ENCODE results near the gene RBM42.
"Not testable (repeated sequence)": the region's sequence is repeated elsewhere in the genome, so short reads cannot be mapped to it uniquely, and the experiment has no call there.

RBM42 gene, protein sequence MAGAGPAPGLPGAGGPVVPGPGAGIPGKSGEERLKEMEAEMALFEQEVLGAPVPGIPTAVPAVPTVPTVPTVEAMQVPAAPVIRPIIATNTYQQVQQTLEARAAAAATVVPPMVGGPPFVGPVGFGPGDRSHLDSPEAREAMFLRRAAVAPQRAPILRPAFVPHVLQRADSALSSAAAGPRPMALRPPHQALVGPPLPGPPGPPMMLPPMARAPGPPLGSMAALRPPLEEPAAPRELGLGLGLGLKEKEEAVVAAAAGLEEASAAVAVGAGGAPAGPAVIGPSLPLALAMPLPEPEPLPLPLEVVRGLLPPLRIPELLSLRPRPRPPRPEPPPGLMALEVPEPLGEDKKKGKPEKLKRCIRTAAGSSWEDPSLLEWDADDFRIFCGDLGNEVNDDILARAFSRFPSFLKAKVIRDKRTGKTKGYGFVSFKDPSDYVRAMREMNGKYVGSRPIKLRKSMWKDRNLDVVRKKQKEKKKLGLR

DNA sequence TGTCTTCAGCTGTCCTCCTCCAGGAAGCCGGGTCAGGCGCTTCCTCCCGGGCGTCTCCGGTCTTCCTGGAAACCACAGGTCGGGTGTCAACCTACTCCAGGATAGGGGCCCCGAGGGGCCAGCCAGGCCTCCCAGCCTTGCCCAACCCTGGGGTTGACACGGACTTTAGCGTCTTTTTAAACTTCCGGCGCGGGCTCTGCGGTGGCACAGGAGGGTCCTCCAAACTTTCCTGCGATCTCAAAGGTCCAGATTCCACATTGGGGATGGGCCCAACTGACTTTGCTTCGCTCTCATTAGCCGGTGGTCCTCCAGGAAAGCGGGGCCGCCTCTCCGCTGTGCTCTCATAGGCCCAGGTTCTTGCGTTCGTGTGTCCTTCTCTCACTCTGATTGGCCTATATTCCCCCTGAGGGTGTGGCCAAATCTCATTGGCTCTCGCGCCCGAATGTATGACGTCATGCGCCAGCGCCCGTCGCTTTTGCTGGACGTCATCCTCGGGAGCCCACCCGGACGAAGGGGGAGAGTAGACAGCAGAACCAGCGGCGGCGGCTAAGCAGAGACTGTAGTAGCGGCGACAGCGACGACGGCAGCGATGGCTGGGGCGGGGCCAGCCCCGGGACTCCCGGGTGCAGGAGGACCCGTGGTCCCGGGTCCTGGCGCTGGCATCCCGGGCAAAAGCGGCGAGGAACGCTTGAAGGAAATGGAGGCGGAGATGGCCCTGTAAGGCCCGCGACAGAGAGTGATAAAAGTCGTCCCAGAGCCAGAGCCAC lies at the start of gene RBM42:
TSS of gene RBM42 (plus strand) at position 472 of the 767 bp plus-strand sequence. CDS start at position 590, 118 bp downstream.
- peak; percentile 99 for DNase-seq

GRCh38 chr19:35582760-35583159 lies 46.1 kb upstream of the RBM42 start:
- no peak for DNase-seq

GRCh38 chr19:35585848-35586247 lies 43.0 kb upstream of the RBM42 start, which contains the start of gene PMIS2:
PMIS2 (plus strand) TSS chr19:35586173; CDS start chr19:35586260, 87 bp downstream.
- no peak for DNase-seq

DNA sequence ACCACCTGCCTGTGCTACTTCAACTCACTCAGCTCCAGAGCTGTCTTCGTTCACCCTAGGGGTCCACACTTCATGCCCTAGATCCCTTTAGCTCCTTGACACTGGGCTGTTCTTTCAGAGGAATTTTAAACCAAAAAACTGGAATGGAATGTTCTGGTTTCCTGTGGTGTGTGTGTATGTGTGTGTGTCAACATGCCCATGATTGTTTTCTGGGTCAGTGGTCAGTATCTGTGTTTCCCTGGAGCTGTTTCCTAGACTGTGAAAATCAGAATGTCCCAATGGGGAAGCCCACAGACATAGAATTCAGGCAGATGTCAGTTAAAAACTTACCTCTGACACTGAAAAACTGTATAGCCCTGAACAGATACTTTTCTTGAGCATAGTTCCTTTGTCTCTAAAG lies 41.5 kb upstream of the RBM42 start:
- DNase-seq = no peak

- DNase-seq = no peak
These were observed 38.0 kb upstream of the RBM42 start for GRCh38 chr19:35590875-35591274.

DNA sequence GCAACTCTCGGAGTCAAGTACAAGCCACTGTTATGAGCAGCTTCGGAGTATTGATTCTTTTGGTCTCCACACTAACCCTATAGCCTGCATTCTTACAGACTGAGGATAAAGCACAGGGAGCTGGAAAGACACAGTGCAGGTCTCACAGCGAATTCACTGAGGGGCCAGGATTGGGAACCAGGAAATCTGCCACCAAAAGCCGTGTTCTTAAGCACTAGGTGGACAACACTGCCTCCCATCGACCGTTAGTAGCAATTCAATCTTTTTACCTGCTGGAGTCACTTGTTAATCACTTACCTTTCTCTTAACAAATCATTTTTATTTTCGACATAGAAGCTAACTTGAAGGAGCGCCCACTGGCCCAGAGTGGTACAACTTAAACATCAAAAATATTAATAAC lies 36.6 kb upstream of the RBM42 start:
- DNase-seq = no peak

DNA sequence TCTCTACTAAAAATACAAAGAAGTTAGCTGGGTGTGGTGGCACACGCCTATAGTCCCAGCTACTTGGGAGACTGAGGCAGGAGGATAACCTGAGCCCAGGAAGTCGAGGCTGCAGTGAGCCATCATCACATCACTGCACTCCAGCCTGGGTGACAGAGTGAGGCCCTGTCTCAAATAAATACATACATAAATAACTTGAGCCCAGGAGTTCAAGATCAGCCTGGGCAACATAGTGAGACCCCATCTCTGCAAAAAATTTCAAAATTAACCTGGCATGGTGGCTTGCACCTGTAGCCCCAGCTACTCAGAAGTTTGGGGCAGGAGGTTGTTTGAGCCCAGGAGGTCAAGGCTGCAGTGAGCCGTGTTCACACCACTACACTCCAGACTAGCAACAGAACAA lies 33.8 kb upstream of the RBM42 start:
- not testable (repeated sequence) for DNase-seq

DNA sequence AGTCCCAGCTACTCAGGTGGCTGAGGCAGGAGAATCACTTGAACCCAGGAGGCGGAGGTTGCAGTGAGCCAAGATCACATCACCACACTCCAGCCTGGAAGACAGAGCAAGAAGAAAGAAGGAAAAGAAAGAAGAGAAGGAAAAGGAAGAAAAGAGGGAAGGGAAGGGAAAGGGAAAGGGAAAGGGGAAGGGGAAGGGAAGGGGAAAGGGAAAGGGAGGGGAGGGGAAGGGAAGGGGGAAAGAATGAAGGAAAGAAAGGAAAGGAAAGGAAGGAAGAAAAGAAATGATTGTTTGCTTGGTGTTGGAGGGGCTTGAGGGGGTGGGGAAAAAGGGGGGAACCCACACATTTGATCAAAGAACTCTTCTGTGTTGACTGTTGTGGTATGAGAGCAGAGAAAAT lies 32.9 kb upstream of the RBM42 start:
- no peak for DNase-seq

DNA sequence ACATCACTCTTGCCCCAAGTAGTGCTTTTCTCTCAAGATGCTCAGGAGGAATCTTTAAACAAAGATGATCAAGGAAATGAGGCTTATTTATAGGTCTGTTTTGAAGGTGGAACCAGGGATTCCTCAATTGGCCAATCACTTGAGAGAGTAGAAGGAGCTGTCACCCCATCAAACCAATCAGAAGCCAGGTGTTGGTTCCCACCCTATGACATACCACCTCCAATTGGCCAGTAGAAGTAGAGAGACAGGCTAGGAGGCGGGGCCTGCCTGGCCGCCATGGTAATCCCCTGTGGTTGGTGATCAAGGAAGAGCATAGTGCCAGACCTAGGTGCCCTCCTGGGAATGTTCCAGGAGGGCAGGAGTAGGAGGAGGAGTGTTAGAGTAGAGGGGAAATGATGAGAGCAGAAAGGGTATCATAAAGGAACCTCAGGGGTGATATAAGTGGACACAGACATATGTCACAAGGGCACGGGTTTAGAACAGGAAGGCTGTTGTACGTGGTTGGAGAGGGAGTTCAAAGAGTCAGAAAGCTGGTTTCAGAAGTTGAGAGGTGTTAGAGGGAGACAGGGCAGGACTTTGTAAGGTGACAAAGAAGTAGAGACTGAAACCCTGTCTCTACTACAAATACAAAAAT lies 32.4 kb upstream of the RBM42 start:
- no peak for DNase-seq

GRCh38 chr19:35601971-35602370 lies 26.9 kb upstream of the RBM42 start:
- no peak for DNase-seq

GRCh38 chr19:35604436-35604835 lies 24.4 kb upstream of the RBM42 start:
- DNase-seq = not testable (repeated sequence)

DNA sequence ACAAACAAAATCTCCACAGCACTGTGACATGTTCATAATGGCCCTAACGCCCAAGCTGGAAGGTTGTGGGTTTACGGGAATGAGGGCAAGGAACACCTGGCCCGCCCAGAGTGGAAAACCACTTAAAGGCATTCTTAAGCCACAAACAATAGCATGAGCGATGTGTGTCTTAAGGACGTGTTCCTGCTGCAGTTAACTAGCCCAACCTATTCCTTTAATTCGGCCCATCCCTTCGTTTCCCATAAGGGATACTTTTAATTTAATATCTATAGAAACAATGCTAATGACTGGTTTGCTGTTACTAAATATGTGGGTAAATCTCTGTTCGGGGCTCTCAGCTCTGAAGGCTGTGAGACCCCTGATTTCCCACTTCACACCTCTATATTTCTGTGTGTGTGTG lies 21.7 kb upstream of the RBM42 start:
- DNase-seq = not testable (repeated sequence)

DNA sequence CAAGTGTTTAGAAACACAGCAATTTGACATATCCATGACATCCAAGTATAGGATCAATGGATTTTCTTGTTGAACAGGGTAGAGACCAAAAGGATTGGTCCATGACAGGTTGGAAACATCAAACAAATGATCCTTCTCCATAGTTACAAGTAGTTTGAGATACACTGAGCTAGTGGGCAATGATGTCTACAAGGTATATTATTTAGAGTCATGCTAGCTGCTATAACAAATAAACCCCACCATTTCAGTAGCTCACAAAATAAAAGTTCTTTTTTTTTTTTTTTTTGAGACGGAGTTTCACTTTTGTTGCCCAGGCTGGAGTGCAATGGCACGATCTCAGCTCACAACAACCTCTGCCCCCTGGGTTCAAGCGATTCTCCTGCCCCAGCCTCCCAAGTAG lies 21.2 kb upstream of the RBM42 start:
- no peak for DNase-seq

DNA sequence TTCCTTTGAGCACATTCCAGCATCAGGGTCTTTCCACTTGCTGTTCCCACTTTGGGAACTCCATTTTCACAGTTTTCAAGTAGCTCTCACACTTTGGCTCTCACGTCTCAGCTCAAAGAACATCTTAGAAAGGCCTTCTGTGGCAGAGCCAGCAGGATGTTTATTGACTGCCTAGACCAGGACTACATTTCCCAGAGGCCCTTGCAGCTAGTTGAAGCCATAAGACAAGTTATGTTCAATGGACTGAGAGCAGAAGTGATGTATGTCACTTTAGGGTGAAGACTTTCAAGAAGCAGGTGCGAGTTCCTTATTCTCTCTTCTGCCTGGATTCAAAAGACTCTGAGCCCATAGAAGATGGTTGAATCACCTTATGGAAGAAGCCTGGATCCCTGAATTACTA lies 20.6 kb upstream of the RBM42 start:
- no peak for DNase-seq

DNA sequence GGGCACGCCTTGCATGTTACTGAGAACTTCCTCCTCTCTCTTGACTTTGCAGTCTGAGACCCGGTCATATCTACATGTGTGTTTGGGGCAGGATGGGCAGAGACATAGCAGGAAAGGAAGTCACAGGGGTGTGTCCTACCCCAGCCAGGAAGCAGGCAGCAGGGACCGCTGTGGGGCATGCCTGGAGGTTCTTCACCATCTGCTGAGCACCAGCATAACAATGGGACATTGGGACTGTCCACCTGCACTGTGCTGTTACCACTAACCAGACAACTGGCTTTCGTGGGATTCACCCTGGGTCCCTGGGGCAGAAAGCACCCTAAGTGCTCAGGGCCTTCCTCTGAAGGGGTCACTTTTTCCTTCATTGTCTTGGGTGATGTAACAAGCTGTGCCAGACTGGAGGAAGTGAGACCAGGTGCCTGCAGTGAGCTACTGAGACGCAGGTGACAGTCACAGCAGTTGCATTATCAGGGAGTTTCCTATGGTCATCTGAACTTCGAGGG lies 18.9 kb upstream of the RBM42 start:
- DNase-seq = no peak

GRCh38 chr19:35612224-35612558 lies 16.6 kb upstream of the RBM42 start:
- no peak for DNase-seq

- peak; percentile 97 for DNase-seq
These were observed 16.1 kb upstream of the RBM42 start, which contains the start of gene HAUS5 for GRCh38 chr19:35612559-35613321. HAUS5 (plus strand) TSS chr19:35612735; CDS start chr19:35612795, 60 bp downstream.

GRCh38 chr19:35613574-35613973 lies 15.3 kb upstream of the RBM42 start:
- DNase-seq = no peak

- no peak for DNase-seq
These were observed 13.8 kb upstream of the RBM42 start for GRCh38 chr19:35615036-35615435.

GRCh38 chr19:35618857-35619256 lies 10.0 kb upstream of the RBM42 start:
- DNase-seq = no peak

GRCh38 chr19:35619290-35619923 lies 9.4 kb upstream of the RBM42 start:
- no peak for DNase-seq

DNA sequence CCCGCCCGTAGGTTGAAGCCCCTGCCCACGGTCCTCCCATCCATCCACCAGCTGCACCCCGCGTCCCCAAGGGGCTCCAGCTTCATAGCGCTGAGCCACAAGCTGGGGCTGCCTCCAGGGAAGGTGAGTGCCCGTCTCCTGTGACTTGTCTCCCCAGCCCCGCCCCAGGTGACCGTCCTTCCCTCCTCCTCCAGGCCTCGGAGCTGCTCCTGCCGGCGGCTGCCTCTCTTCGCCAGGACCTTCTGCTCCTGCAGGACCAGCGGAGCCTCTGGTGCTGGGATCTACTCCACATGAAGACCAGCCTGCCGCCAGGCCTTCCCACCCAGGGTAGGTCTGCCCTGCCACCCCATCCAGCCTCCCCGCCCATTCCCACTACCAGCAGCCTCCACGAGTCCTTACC lies 8.8 kb upstream of the RBM42 start:
- DNase-seq = no peak

All from islet precursor cell (in vitro differentiated cells).